ENCODE data around the gene CNNM1. TPM values are rescaled to one million over a fixed set of nuclear protein-coding genes. Genes with fewer than 3 reads are reported as not detected.

CNNM1 gene
- total RNA-seq, 4 donors from 2014 or later: 0.40 to 2.5 (median 0.87) TPM

DNA sequence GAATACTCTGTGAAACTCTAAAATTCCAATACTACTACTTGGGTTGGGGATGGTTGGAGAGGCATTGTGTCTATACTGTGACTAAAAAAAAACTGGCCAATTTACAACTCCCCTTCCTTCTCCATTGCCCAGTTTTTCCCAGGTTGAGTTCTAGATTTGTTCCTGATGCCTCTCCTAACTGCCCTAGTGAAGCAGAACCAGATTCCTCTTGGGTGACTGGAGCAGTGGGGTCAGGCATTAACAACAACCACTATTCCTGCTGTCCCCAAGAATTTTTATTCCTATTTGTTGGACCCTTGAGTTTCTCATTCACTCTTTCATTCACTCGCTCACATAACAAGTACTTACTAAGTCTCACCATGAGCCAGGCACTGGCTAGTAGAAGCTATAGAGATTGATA is 95.5 kb downstream of the CNNM1 start:
- H3K4me1 ChIP-seq: peaks cover 0 to 9% (median 1%) of the 10 kb centered on the region in 4 donors
- DNase-seq: no peak
- no peak overlapping the region for H3K27ac ChIP-seq
- H3K27me3 ChIP-seq: no peaks in the 10 kb centered on the region
- peaks cover 0 to 33% (median 0%) of the 10 kb centered on the region in 3 donors for H3K36me3 ChIP-seq
- H3K4me3 ChIP-seq: no peak overlapping the region
- no peaks in the 10 kb centered on the region for H3K9me3 ChIP-seq
- TF ChIP-seq POLR2A (IDR thresholded peaks at IDR 0.05): no peak

GRCh38 chr10:99425204-99425603 is 96.0 kb downstream of the CNNM1 start:
- Histone ChIP-seq H3K27me3 (no peaks in the 10 kb centered on the region), H3K27ac (no peak overlapping the region), H3K4me3 (no peak overlapping the region), H3K36me3 (peaks cover 0 to 27% (median 0%) of the 10 kb centered on the region in 3 donors), H3K4me1 (peaks cover 0 to 12% (median 6%) of the 10 kb centered on the region in 4 donors), H3K9me3 (no peaks in the 10 kb centered on the region)
- no peak for DNase-seq
- TF ChIP-seq, protein P1, sequence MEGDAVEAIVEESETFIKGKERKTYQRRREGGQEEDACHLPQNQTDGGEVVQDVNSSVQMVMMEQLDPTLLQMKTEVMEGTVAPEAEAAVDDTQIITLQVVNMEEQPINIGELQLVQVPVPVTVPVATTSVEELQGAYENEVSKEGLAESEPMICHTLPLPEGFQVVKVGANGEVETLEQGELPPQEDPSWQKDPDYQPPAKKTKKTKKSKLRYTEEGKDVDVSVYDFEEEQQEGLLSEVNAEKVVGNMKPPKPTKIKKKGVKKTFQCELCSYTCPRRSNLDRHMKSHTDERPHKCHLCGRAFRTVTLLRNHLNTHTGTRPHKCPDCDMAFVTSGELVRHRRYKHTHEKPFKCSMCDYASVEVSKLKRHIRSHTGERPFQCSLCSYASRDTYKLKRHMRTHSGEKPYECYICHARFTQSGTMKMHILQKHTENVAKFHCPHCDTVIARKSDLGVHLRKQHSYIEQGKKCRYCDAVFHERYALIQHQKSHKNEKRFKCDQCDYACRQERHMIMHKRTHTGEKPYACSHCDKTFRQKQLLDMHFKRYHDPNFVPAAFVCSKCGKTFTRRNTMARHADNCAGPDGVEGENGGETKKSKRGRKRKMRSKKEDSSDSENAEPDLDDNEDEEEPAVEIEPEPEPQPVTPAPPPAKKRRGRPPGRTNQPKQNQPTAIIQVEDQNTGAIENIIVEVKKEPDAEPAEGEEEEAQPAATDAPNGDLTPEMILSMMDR (IDR thresholded peaks at IDR 0.05): no peak
- TF ChIP-seq POLR2A (IDR thresholded peaks at IDR 0.05): no peak

GRCh38 chr10:99426689-99427088 is 97.5 kb downstream of the CNNM1 start:
- no peaks in the 10 kb centered on the region for H3K9me3 ChIP-seq
- H3K4me3 ChIP-seq: peak overlapping the region in 1 of 4 donors; percentile 4
- no peaks in the 10 kb centered on the region for H3K27me3 ChIP-seq
- H3K36me3 ChIP-seq: peaks cover 0 to 24% (median 0%) of the 10 kb centered on the region in 3 donors
- DNase-seq: no peak
- no peak for TF ChIP-seq POLR2A (IDR thresholded peaks at IDR 0.05)
- TF ChIP-seq, protein P1 (IDR thresholded peaks at IDR 0.05): no peak
- H3K4me1 ChIP-seq: peaks cover 0 to 12% (median 6%) of the 10 kb centered on the region in 4 donors
- no peak overlapping the region for H3K27ac ChIP-seq

- DNase-seq: no peak
- no peak overlapping the region for H3K4me3 ChIP-seq
- H3K36me3 ChIP-seq: peaks cover 0 to 24% (median 0%) of the 10 kb centered on the region in 3 donors
- H3K27ac ChIP-seq: peak overlapping the region in 1 of 4 donors; percentile 20
- peaks cover 0 to 12% (median 6%) of the 10 kb centered on the region in 4 donors for H3K4me1 ChIP-seq
- TF ChIP-seq, protein P1 (IDR thresholded peaks at IDR 0.05): no peak
- TF ChIP-seq POLR2A (IDR thresholded peaks at IDR 0.05): no peak
- no peaks in the 10 kb centered on the region for H3K9me3 ChIP-seq
- no peaks in the 10 kb centered on the region for H3K27me3 ChIP-seq
Observed at GRCh38 chr10:99427566-99428190, 98.5 kb downstream of the CNNM1 start.

DNA sequence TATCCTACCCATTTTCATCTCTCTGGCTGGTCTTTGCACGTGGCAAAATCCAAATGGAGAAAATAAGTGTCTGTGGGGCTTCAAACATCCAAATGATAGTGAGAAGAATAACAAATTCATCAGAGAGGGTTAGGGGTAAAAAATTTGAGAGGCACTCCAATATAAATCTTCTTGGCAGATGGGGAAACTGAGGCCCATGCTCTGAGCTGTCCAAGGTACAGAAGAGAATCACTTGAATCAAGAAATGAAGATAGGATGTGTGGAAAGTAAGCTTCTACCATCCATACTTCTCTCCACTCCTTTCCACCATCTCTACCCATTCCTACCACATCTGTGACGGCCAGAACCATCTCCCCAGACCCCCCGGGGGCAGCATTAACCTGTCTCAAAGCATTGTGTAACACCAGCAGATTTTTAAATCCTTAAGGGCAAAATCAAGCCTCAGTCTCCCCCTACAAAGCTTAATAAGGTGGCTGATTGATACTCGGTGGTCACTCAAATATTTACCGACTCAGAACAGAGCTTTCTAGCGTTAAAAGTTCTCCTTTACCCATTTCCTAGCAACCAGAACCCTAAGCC is 100.5 kb downstream of the CNNM1 start:
- peak overlapping the region; percentile 85 to 98 (median 88) for H3K27ac ChIP-seq
- peak overlapping the region; percentile 68 to 90 (median 80) for H3K4me3 ChIP-seq
- TF ChIP-seq, protein P1 (IDR thresholded peaks at IDR 0.05): no peak
- no peak for TF ChIP-seq POLR2A (IDR thresholded peaks at IDR 0.05)
- H3K27me3 ChIP-seq: no peaks in the 10 kb centered on the region
- H3K9me3 ChIP-seq: no peaks in the 10 kb centered on the region
- H3K4me1 ChIP-seq: peaks cover 0 to 12% (median 6%) of the 10 kb centered on the region in 4 donors
- DNase-seq: no peak
- H3K36me3 ChIP-seq: peaks cover 0 to 12% (median 0%) of the 10 kb centered on the region in 3 donors

GRCh38 chr10:99430116-99430450 is 100.9 kb downstream of the CNNM1 start:
- DNase-seq: no peak
- H3K4me1 ChIP-seq: peaks cover 0 to 12% (median 6%) of the 10 kb centered on the region in 4 donors
- H3K4me3 ChIP-seq: peak overlapping the region; percentile 68 to 90 (median 80)

More at GRCh38 chr10:99430116-99430450, 100.9 kb downstream of the CNNM1 start:
- H3K27me3 ChIP-seq: no peaks in the 10 kb centered on the region
- no peaks in the 10 kb centered on the region for H3K9me3 ChIP-seq
- no peak for TF ChIP-seq POLR2A (IDR thresholded peaks at IDR 0.05)
- TF ChIP-seq, protein P1 (IDR thresholded peaks at IDR 0.05): peak in 1 of 6 experiments; percentile 7
- peaks cover 0 to 7% (median 0%) of the 10 kb centered on the region in 3 donors for H3K36me3 ChIP-seq
- H3K27ac ChIP-seq: peak overlapping the region; percentile 85 to 98 (median 88)
